HepG2 (cell line): ENCODE data around the gene CXADR. TPM values are rescaled to one million over a fixed set of nuclear protein-coding genes. Genes with fewer than 3 reads are reported as not detected.

Experiments
- AKAP8 ChIP-seq: sonication (generic); formaldehyde crosslinking; IDR thresholded peaks from 2 replicates; pipeline ENCODE4 v1.5.1; 2020; ENCODE audit warnings: mild to moderate bottlenecking, missing genetic modification reagents
- CBFB ChIP-seq: sonication (generic); formaldehyde crosslinking; IDR thresholded peaks from 2 replicates; pipeline ENCODE4 v1.4.0; 2020; ENCODE audit warnings: missing genetic modification reagents
- CENPT ChIP-seq: sonication (generic); formaldehyde crosslinking; IDR thresholded peaks from 2 replicates; pipeline ENCODE4 v1.8.0; 2022; ENCODE audit warnings: low read depth, mild to moderate bottlenecking, moderate library complexity, missing genetic modification reagents
- FOSL2 ChIP-seq: sonication (generic); formaldehyde crosslinking; IDR thresholded peaks from 2 replicates; pipeline ENCODE4 v1.4.0; 2020; ENCODE audit warnings: missing genetic modification reagents
- HOXA3 ChIP-seq: sonication (generic); formaldehyde crosslinking; IDR thresholded peaks from 2 replicates; pipeline ENCODE4 v1.5.0; 2020; ENCODE audit warnings: missing genetic modification reagents
- MED1 ChIP-seq: sonication (generic); formaldehyde crosslinking; IDR thresholded peaks from 2 replicates; pipeline ENCODE4 v1.4.0; 2020; ENCODE audit warnings: missing genetic modification reagents
- NCOA2 ChIP-seq: sonication (generic); formaldehyde crosslinking; IDR thresholded peaks from 2 replicates; pipeline ENCODE4 v1.8.0; 2022; ENCODE audit warnings: inconsistent platforms
- PRPF4 ChIP-seq: fragments of 200-400 bp; formaldehyde crosslinking; IDR thresholded peaks from 2 replicates; pipeline ENCODE4 v1.6.1; 2016; ENCODE audit warnings: low read length, low read depth; ENCODE audit not compliant: poor library complexity, severe bottlenecking
- SALL1 ChIP-seq: sonication (generic); formaldehyde crosslinking; IDR thresholded peaks from 2 replicates; pipeline ENCODE4 v1.8.0; 2022; ENCODE audit warnings: mild to moderate bottlenecking, missing genetic modification reagents
- U2AF2 ChIP-seq: fragments of 200-400 bp; formaldehyde crosslinking; IDR thresholded peaks from 2 replicates; pipeline ENCODE4 v1.6.1; 2017; ENCODE audit warnings: low read depth, mild to moderate bottlenecking, low read length
- ZBTB20 ChIP-seq: sonication (generic); formaldehyde crosslinking; IDR thresholded peaks from 2 replicates; pipeline ENCODE4 v1.8.1; 2023; ENCODE audit warnings: missing genetic modification reagents, low read depth, mild to moderate bottlenecking, borderline replicate concordance
- ZNF18 ChIP-seq: sonication (generic); formaldehyde crosslinking; IDR thresholded peaks from 2 replicates; pipeline ENCODE4 v1.8.0; 2022; ENCODE audit warnings: mild to moderate bottlenecking, missing genetic modification reagents; ENCODE audit not compliant: insufficient replicate concordance
- ZNF251 ChIP-seq: sonication (generic); formaldehyde crosslinking; IDR thresholded peaks from 2 replicates; pipeline ENCODE4 v1.9.0; 2021; ENCODE audit warnings: mild to moderate bottlenecking, missing genetic modification reagents
- ZNF556 ChIP-seq: sonication (generic); formaldehyde crosslinking; IDR thresholded peaks from 2 replicates; pipeline ENCODE4 v1.4.0; 2020; ENCODE audit warnings: mild to moderate bottlenecking, missing genetic modification reagents, borderline replicate concordance
- ZNF75D ChIP-seq: sonication (generic); formaldehyde crosslinking; IDR thresholded peaks from 2 replicates; pipeline ENCODE4 v1.8.1; 2023; ENCODE audit warnings: missing genetic modification reagents, mild to moderate bottlenecking, borderline replicate concordance
- ZSCAN22 ChIP-seq: sonication (generic); formaldehyde crosslinking; IDR thresholded peaks from 2 replicates; pipeline ENCODE4 v1.4.0; 2020; ENCODE audit warnings: mild to moderate bottlenecking, missing genetic modification reagents
- polyA plus RNA-seq, 8 experiments: library from polyadenylated mRNA; depleted of rRNA in 3 of 8; stranded (reverse) in 7 of 8; unstranded in 1 of 8; fragments of >200 nt; fragmentation: Illumina TruSeq in 4 of 8; extraction: Trizol in 4 of 8; gene quantifications; 2 replicates each; pipeline versions ENCODE4 v1.2.1 to v1.2.3, GENCODE V29; 2011 to 2016; ENCODE audit warnings: low read depth in 4 of 8, missing spikeins in 1 of 8, mixed read lengths in 1 of 8; ENCODE audit not compliant: insufficient read depth in 1 of 8
- total RNA-seq, 5 experiments: library from RNA; depleted of rRNA; stranded (reverse); fragments of >200 nt; fragmentation: Illumina TruSeq; extraction: Trizol; gene quantifications; 2 replicates each; pipeline ENCODE4 v1.2.3, GENCODE V29; 2016; ENCODE audit warnings: low read depth in 1 of 5
- TF ChIP-seq, protein P1 (sequence below): sonication (generic); formaldehyde crosslinking; IDR thresholded peaks from one replicate; pipeline ENCODE4 v1.5.1; 2020; ENCODE audit warnings: mild to moderate bottlenecking, missing genetic modification reagents; ENCODE audit errors: not compliant biosample characterization
- TF ChIP-seq, protein P2 (sequence below): sonication (generic); formaldehyde crosslinking; IDR thresholded peaks from 2 replicates; pipeline ENCODE4 v1.5.1; 2020; ENCODE audit warnings: missing genetic modification reagents, mild to moderate bottlenecking, borderline replicate concordance

The CXADR gene
- total and polyA plus RNA-seq, 2 of the 13 experiments (the other 11 are each of a cell fraction or from before 2014, with no cell fraction given) = 86.8 to 110 TPM

GRCh38 chr21:17524635-17525034 is 11.8 kb downstream of the CXADR start (continued):
- TF ChIP-seq CBFB (CRISPR knock-in tag) (no peak), ZNF251 (no peak), PRPF4 (no peak), AKAP8 (no peak), ZNF18 (no peak), HOXA3 (CRISPR knock-in tag) (0 out of 2 replicates have a peak, but pooled peaks have one; percentile 26), U2AF2 (no peak), MED1 (CRISPR knock-in tag) (peak; percentile 60), CENPT (CRISPR knock-in tag) (no peak), SALL1 (CRISPR knock-in tag) (peak; percentile 44), ZNF556 (no peak), FOSL2 (peak; percentile 29; the same call in 1 of the 2 replicates), ZNF75D (CRISPR knock-in tag) (no peak), ZBTB20 (no peak), NCOA2 (peak; percentile 38; the same call in 1 of the 2 replicates), ZSCAN22 (CRISPR knock-in tag) (no peak)
- TF ChIP-seq, protein P1, sequence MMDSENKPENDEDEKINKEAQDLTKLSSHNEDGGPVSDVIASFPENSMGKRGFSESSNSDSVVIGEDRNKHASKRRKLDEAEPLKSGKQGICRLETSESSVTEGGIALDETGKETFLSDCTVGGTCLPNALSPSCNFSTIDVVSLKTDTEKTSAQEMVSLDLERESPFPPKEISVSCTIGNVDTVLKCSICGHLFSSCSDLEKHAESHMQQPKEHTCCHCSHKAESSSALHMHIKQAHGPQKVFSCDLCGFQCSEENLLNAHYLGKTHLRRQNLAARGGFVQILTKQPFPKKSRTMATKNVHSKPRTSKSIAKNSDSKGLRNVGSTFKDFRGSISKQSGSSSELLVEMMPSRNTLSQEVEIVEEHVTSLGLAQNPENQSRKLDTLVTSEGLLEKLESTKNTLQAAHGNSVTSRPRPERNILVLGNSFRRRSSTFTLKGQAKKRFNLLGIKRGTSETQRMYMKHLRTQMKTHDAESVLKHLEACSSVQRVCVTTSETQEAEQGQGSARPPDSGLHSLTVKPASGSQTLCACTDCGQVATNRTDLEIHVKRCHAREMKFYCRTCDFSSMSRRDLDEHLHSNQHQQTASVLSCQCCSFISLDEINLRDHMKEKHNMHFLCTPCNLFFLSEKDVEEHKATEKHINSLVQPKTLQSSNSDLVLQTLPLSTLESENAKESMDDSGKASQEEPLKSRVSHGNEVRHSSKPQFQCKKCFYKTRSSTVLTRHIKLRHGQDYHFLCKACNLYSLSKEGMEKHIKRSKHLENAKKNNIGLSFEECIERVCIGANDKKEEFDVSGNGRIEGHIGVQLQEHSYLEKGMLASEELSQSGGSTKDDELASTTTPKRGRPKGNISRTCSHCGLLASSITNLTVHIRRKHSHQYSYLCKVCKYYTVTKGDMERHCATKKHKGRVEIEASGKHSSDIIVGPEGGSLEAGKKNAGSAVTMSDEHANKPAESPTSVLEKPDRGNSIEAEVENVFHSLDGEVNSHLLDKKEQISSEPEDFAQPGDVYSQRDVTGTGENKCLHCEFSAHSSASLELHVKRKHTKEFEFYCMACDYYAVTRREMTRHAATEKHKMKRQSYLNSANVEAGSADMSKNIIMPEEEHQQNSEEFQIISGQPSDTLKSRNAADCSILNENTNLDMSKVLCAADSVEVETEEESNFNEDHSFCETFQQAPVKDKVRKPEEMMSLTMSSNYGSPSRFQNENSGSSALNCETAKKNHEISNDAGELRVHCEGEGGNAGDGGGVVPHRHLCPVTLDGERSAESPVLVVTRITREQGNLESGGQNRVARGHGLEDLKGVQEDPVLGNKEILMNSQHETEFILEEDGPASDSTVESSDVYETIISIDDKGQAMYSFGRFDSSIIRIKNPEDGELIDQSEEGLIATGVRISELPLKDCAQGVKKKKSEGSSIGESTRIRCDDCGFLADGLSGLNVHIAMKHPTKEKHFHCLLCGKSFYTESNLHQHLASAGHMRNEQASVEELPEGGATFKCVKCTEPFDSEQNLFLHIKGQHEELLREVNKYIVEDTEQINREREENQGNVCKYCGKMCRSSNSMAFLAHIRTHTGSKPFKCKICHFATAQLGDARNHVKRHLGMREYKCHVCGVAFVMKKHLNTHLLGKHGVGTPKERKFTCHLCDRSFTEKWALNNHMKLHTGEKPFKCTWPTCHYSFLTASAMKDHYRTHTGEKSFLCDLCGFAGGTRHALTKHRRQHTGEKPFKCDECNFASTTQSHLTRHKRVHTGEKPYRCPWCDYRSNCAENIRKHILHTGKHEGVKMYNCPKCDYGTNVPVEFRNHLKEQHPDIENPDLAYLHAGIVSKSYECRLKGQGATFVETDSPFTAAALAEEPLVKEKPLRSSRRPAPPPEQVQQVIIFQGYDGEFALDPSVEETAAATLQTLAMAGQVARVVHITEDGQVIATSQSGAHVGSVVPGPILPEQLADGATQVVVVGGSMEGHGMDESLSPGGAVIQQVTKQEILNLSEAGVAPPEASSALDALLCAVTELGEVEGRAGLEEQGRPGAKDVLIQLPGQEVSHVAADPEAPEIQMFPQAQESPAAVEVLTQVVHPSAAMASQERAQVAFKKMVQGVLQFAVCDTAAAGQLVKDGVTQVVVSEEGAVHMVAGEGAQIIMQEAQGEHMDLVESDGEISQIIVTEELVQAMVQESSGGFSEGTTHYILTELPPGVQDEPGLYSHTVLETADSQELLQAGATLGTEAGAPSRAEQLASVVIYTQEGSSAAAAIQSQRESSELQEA (CRISPR knock-in tag) = no peak
- TF ChIP-seq, protein P2, sequence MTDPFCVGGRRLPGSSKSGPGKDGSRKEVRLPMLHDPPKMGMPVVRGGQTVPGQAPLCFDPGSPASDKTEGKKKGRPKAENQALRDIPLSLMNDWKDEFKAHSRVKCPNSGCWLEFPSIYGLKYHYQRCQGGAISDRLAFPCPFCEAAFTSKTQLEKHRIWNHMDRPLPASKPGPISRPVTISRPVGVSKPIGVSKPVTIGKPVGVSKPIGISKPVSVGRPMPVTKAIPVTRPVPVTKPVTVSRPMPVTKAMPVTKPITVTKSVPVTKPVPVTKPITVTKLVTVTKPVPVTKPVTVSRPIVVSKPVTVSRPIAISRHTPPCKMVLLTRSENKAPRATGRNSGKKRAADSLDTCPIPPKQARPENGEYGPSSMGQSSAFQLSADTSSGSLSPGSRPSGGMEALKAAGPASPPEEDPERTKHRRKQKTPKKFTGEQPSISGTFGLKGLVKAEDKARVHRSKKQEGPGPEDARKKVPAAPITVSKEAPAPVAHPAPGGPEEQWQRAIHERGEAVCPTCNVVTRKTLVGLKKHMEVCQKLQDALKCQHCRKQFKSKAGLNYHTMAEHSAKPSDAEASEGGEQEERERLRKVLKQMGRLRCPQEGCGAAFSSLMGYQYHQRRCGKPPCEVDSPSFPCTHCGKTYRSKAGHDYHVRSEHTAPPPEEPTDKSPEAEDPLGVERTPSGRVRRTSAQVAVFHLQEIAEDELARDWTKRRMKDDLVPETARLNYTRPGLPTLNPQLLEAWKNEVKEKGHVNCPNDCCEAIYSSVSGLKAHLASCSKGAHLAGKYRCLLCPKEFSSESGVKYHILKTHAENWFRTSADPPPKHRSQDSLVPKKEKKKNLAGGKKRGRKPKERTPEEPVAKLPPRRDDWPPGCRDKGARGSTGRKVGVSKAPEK = no peak
